ENCODE results near the gene SCP2D1.
"Not testable (repeated sequence)": the region's sequence is repeated elsewhere in the genome, so short reads cannot be mapped to it uniquely, and the experiment has no call there.

Gene SCP2D1

DNA sequence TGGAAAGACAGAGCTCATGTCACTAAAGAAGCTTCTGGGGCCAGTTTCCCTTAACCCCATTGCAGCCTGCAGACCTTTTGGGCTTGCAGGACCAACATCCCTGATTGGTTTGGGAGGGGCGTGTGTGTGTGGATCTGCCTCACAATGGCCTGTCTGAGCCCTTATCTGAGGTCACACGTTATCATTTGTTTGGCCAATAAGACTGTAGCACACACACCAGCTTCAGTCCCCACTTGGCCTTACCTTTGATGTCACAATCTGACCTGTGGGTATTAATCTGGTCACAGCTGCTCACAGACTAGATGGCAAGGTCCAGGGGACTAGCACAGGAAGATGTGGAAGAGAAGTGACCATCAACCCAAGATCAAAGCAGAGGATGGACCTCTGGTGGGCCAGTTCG is at the start of gene SCP2D1:
SCP2D1 (plus strand) TSS at position 301 of the 400 bp plus-strand sequence; CDS start at position 334, 33 bp downstream.
- DNase-seq = no peak

DNA sequence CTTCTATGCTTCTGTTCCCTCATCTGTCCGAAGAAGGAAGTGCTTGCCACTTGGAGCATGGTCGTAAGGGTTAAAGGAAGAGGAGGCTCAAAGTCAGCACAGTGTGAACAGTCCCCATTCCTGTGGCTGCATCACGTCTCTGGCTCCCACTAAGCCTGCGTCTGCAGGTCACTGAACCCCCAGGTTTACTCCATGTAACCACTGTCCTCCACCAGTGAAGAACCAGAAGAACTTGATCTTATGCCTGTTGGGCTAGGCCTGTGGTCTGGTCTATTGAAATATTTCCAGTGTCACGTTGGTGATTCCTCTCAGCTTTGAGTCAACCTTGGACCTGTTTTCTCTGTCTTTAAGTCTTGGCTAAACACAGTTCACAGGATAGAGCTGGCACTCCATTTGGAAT is 45.9 kb upstream of the SCP2D1 start:
- no peak for DNase-seq

DNA sequence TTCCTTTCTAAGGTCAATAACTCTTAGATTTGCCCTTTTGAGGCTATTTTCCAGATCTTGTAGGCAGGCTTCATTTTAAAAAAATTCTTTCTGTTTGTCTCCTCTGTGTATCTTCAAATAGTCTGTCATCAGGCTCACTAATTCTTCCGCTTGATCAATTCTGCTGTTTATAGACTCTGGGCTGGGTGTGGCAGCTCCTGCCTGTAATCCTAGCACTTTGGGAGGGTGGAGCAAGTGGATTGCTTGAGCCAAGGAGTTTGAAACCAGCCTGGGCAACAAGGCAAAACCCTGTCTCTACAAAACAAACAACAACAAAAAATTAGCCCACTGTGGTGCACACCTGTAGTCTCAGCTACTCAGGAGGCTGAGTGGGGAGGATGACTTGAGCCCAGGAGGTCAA is 40.0 kb upstream of the SCP2D1 start:
- DNase-seq = no peak

DNA sequence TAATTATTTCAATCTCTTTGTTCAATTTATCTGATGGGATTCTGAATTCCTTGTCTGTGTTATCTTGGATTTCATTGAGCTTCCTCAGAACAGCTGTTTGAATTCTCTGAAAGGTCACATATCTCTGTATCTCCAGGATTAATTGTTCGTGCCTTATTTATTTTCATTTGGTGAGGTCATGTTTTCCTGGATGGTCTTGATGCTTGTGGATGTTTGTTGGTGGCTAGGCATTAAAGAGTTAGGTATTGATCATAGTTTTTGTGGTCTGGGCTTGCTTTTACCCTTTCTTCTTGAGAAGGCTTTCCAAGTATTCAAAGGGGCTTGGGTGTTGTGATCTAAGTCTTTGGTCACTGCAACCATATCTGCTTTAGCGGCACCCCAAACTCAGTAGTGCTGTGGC is 39.4 kb upstream of the SCP2D1 start:
- no peak for DNase-seq

DNA sequence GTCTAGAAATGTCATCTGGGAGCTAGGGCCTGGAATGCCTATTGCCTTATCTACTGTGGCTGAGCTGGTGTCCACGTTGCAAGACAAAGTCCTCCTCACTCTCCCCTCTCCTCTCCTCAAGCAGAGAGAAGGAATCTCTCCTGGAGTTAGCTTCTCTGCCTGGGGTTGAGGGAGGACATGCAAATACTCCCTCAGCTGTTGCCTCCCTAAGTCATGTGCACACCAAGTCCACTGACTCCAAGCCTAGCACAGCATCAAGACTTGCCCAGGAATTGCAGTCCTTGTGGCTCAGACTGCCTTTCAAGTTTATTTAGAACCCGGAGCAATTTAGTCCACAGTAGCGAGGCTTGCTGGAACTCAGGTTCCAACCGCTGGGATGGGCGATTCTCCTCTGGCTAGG is 38.0 kb upstream of the SCP2D1 start:
- DNase-seq = no peak

DNA sequence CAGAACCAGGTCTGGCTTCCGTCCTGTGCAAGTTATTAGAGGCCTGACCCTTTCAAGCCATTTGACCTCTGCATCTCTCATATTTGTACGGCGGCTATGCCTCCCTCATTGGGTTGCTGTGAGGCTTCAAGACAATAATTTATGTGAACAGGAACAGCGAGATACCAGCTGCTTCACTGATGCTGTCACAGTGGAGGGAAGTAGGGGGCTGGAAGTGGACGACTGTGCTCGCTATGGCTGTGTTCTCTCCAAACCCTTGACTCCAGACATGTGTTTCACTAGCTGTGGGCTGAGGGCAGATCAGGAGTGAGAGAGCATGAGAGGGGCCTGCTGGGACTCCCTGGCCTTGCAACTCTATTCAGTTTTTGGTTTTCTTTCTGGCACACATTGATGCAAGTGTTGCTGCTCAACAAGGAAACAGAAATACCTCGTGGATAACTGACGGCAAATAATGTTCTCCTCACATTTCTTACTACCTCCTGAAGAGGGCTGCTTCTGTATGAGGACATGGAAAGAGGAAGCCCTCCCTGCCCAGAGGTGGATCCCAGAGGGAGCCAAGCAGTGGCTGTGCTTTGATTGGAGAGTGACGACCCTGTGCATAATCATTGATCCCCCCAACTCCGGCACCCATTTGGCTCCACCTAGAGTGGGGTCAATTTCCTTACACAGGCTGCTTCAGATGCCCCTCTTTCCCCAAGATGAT is 34.7 kb upstream of the SCP2D1 start:
- DNase-seq = no peak

DNA sequence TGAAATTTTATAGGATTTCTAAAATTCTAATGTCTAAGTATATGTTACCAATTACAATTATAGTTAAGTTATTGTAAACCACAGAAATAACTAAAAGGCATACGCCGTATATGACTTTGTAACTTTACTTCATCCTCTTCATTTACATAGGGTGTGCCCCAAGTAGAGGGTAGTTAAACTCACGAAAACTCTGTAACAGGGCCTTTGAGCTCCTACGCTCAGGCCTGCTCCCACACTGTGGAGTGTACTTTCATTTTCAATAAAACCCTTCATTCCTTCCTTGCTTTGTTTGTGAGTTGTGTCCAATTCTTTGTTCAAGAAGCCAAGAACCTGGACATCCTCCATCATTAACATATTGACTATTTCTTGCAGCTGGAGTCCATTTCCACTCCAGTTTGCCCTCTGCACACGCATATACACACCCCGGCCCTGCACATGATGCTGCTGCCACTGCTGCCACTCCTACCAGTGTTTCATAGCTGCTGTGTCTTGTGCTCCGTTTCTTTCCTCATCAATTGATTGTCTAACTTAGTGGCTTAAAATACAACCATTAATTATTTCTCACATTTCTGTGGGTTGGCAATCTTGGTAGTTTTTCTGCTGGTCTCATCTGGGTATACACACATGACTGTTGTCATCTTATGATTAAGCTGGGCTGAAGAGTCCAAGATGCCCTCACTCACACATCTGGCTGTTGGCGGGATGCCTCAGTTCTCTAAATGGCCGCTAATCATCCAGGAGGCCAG is 33.0 kb upstream of the SCP2D1 start:
- DNase-seq = no peak

DNA sequence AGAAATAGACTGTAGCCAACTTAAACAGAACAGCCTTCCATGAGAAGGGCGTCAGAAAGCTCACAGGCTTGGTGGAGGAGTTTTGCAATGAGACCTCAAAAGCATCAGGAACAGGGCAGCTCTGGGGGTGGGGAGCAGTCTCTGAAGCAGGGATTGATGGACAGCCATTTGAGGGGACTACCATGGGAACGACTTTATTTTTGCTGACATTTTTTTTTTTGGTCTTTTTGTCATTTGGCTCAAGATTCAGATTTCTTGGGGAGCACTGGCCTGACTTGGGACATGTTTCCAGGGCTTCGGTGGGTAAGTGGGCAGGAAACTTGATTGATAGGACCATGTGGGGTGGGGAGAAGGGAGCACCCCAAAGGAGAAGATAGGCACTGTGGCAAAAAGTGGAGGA is 32.1 kb upstream of the SCP2D1 start:
- no peak for DNase-seq

DNA sequence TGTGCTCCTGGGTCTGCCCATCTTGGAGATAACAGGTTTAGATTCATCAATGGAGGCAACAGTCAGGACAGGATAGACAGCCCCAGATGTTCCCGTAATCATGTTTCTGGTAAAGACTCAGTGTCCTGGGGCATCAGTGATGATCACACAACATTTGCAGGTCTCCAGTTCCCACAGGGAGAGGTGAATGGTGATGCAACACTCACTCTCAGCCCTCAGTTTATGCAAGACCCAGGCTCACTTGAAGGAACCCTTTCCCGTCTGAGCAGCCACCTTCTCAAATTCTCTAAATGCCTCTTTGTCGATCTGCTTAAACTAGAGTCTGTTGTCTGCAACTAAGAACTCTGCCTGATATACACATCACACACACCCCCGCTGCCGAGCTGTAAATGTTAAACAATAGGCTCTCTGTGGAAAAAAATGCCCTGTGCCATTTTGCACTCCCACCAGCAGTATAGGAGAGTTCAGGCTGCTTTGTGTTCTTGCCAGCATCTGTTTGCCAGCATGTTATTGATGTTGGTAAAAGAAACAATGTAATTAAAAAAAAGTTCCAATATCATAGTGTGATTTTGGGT is 30.1 kb upstream of the SCP2D1 start:
- no peak for DNase-seq

DNA sequence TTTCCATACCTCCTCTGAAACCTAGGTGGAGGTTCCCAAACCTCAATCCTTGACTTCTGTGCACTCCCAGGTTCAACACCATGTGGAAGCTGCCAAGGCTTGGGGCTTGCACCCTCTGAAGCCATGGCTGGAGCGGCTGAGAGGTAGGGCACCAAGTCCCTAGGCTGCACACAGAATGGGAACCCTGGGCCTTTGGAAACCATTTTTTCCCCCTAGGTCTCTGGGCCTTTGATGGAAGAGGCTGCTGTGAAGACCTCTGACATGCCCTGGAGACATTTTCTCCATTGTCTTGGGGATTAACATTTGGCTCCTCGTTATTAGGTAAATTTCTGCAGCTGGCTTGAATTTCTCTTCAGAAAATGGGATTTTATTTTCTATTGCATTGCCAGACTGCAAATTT is 26.5 kb upstream of the SCP2D1 start:
- not testable (repeated sequence) for DNase-seq

DNA sequence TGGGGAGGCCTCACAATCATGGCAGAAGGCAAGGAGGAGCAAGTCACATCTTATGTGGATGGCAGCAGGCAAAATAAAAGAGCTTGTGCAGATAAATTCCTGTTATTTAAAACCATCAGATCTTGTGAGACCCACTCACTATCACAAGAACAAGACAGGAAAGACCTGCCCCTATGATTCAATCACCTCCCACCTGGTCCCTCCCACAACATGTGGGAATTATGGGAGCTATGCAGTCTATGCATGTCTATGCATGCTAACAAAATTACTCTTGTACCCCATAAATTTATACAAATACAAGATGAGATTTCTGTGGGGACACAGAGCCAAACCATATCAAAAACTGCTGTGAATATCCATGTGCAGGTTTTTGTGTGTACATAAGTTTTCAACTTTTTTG is 25.6 kb upstream of the SCP2D1 start:
- no peak for DNase-seq

DNA sequence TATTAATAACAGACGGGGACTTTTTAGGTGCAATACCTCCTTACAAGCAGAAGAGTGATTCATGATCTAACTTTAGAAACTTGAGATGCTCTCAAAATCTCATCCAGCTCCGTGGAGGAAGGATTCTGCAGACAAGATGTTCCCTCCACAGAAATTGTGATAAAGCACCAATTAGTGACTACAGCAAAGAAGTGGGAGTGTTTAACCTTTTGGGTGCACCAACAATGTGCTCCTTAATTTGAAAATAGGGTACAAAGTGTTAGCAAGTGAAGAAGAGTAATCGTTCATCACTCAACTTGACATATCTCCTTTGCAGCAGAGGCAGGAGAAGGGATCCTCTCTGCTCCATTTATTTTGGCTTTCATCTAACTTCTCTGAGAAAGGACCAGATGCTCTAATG is 22.8 kb upstream of the SCP2D1 start:
- DNase-seq = no peak

DNA sequence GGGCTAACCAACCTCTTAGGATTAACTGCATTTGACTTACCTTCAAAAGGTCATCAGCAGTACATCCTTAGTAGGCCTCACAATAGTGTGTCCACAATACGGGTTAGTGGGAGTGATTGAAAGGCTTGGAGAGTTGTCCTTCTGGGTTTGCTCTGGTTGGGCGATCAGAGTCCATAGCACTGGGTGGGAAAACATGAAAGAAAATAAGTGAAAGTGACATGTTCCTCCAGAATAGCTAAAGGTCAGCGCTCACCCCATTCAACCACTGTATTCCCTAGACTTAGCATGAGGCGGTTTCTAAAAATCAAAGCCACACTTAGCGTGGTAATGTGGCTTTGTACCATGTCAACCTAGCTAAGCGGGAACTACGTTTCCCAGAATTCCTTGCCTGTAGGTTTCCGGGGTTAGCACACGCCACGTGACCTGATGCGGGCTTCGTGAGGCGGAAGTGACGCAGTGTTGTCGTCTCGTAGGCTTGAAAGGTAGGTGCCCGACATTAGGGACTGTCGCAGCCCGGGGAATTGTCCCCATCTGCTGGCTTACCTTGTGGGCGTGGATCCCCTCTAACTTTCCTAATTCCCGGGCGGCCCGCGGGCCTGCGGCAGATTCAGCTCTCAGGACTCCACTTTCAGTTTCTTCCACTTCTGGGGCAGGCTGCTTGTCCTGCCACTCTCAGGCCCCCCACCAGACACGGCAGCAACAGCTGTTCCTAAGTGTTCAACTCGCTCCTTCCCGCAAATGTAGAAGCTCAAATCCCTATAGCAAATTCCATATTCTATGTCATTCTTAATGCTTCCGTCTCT is 19.8 kb upstream of the SCP2D1 start:
- DNase-seq = peak; percentile 88

DNA sequence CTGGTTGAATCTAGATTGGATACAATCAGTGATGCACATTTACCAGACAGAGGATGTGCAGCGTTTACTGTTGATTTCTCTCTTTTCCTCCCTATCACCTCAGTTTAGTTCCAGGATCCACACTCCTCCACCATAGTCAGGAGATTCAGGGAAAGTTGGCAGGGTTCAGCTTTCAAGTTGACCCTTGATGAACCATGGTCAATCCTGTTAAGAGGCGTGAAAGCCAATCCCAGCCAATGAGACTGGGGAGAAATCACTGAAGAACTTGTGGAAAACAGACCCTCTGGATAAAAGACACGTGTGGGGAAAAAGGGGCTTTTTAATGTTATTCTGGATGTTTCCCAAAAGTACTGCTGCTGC is 19.2 kb upstream of the SCP2D1 start:
- no peak for DNase-seq

DNA sequence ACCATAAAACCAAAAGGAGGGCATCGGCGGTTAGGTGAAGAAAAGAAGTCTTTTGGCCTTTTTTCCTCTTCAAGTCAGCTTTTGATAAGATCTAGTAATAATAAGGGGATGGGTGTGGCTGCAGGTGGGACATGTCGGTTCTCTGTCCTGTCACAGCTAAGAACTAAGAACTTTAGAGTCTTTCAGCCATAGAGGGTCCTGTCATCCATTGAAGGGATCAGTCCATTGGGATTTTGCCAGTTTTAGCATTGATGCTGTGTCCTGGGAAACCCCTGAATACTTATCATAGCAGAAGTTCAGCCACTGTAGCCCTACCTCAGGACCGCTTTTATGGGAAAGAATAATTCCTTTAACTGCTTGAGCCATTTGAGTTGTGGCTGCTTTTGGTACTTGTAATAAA is 18.2 kb upstream of the SCP2D1 start:
- DNase-seq = no peak

DNA sequence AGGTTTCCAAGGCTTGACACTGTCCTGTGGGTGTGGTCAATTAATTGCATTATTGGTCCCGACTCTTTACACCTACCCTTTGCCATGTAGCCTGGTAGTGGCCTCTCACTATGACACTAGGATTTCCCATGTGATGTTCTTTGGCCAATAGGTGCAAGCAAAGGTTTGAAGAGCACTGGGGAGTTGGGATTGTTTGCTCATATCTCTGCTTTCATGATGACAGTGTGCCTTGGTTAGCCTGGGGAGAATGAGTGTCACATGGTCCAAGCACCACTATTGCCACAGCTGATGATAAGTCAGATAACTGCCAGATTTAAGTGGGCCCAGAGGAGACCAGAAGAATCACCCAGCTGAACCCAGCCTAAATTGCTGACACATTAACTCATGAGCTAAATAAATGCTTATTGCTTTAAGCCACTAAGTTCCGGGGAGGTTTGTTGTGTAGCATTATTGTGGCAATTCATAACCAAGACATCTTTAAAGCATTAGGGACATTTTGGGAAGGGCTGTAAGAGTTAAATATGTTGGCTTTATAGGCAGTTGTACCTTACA is 17.2 kb upstream of the SCP2D1 start:
- DNase-seq = no peak

DNA sequence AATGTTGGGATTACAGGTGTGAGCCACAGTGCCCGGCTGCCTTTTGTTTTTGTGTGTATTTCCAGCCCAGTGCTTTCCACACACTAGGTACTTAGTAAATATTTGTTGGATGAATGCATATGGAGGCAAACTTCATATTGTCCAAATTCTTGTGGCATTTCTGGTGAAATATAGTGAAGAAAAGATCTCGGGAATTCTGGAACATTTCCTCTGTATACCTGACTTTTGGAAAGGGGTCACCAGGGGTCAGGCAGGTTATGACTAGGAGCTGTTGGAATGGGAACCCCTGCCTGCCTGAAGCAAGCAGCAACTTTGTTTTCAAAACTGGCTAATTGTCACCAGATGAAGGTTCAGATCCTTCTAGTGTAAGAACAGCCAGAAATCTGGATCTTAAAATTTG is 12.1 kb upstream of the SCP2D1 start:
- DNase-seq = no peak

DNA sequence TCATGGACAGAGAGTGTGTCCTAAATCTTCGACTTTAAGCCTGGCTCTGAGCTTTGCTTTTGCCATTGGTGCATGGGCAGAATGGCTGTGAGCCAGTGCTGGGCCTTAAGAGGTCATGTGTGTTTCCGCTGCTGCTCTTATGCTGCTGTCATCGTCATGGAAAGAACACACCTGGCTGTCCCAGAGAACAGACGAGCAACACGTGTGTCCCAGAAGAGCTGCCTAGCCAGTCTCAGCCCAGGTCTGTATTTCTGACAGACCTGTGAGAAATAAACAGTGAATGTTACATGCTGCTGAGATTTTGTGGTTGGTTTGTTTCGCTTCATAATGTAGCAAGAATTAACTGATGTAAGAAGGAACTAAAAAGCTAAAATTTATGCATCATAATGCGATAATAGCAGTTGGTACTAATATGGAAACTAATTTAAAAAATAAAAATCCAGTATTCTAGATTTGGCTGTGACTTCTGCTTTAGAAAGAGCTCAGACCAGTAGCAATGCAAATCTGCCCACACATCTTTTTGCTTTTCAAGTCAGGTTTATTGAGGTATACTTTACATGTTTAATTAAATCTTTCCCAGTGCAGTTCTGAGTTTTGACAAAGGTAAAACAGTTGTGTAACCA is 11.5 kb upstream of the SCP2D1 start:
- no peak for DNase-seq

DNA sequence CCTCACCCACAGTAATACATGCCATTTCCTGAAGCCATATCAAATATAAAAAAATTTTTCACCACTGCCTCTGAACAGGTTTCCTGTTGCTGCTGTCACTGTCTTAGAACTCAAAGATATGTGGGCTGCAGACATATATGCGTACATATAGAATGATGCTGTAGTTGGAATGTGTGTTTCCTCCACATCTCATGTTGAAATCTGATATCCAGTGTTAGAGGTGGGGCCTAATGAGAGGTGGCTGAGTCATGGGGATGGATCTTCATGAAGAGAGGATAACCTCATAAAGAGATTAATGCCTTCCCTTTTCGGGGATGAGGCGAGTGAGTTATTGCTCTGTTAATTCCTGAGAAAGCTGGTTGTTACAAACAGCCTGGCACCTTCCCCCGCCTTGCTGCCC is 7.7 kb upstream of the SCP2D1 start:
- no peak for DNase-seq

DNA sequence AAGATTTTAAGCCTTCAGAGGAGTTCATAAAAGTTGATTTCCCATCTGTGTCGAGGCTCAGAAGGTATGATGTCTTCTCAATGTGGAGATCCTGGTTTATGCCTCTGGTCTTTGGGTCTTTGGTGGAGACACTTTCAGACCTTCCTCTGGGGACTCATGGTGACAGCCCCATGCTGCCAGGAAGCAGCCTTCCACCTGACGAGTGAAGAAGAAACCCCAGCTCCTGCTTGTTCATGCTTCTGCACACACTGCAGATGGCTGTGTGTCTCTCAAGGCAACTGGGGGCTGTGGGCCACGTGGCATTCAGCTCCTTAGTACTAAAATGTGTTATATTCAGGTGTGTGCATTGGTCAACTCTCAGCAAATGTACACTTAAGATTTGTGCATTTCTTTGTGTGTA is 4.9 kb upstream of the SCP2D1 start:
- DNase-seq = no peak

DNA sequence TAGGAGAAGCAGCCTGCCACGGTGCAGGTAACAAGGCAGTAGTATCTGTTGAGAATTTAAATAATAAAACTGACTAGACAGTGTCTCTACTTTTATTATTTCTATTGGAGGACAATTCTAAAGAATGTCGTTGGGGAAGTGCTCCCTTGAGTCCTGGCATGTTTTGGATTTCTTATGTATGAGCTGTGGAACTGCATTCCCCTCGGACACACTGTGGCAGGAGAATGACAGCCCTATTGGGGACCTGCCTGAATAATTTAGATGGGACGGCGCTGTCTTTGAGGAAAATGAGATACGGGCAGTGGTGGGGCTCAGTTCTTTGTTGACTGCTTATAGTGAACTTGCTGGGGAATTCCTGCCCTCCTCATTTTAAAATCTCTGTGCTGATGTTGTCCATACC is 2.4 kb upstream of the SCP2D1 start:
- no peak for DNase-seq

DNA sequence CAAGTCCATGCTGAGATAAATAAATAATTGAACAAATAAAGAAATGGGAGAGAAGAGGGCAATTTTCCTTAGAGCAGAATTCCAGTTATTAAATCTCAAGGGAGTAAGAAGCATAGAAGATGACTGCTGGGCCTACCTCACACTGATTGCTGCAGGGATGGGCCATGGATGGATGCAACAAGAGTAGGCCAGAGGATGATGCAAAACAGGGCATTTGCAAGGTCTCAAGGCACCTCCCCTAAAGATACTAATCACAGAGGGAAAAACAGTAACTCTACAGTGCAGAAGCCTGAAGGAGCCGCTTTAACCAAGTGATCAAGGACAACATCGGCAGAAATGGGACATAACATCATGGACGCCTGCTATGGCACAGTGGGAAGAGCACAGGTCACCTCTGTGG is 1.7 kb upstream of the SCP2D1 start:
- no peak for DNase-seq
